ENCODE results near the gene NUP133.

DNA sequence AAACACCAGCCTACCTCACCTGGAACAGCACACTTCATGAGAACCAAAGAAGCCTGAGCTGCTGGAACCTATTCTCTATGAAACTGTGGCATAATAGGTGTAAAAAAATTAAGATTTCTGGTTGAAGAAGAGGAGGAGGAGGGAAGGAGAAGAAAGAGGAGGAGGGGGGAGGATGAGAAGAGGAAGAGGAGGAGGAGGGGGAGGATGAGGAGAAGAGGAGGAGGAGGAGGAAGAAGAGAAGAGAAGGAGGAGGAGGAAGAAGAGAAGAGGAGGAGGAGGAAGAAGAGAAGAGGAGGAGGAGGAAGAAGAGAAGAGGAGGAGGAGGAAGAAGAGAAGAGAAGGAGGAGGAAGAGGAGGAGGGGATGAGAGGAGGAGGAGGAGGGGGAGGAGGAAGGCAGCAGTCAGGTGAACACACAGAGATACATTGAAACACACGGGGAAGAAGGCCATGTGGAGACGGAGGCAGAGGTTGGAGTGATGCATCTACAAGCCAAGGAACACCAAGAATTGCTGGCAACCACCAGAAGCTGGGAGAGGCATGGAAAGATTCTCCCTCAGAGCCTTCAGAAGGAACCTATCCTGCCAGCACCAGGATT, 82.5 kb downstream of the NUP133 start:
- TF ChIP-seq, protein P1, sequence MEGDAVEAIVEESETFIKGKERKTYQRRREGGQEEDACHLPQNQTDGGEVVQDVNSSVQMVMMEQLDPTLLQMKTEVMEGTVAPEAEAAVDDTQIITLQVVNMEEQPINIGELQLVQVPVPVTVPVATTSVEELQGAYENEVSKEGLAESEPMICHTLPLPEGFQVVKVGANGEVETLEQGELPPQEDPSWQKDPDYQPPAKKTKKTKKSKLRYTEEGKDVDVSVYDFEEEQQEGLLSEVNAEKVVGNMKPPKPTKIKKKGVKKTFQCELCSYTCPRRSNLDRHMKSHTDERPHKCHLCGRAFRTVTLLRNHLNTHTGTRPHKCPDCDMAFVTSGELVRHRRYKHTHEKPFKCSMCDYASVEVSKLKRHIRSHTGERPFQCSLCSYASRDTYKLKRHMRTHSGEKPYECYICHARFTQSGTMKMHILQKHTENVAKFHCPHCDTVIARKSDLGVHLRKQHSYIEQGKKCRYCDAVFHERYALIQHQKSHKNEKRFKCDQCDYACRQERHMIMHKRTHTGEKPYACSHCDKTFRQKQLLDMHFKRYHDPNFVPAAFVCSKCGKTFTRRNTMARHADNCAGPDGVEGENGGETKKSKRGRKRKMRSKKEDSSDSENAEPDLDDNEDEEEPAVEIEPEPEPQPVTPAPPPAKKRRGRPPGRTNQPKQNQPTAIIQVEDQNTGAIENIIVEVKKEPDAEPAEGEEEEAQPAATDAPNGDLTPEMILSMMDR (conservative IDR thresholded peaks at IDR 0.05; ENCODE audit: low read depth, low read length), result no peak
- no peak for TF ChIP-seq POLR2A (IDR thresholded peaks at IDR 0.05; ENCODE audit: low read depth, low read length)
- no peak for TF ChIP-seq NFE2L2 (IDR thresholded peaks at IDR 0.05; ENCODE audit: low read depth, low read length)
- TF ChIP-seq SMC3 (IDR thresholded peaks at IDR 0.05; ENCODE audit: low read depth, low read length), result no peak
- no peak for TF ChIP-seq BHLHE40 (IDR thresholded peaks at IDR 0.05; ENCODE audit: low read depth, low read length)
- no peak for TF ChIP-seq RAD21 (IDR thresholded peaks at IDR 0.05; ENCODE audit: low read length)
- TF ChIP-seq CHD1 (IDR thresholded peaks at IDR 0.05; ENCODE audit: low read depth, low read length), result no peak
- TF ChIP-seq, protein P2, sequence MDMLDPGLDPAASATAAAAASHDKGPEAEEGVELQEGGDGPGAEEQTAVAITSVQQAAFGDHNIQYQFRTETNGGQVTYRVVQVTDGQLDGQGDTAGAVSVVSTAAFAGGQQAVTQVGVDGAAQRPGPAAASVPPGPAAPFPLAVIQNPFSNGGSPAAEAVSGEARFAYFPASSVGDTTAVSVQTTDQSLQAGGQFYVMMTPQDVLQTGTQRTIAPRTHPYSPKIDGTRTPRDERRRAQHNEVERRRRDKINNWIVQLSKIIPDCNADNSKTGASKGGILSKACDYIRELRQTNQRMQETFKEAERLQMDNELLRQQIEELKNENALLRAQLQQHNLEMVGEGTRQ (IDR thresholded peaks at IDR 0.05; ENCODE audit: low read depth, low read length), result no peak
- no peak for TF ChIP-seq MAFK (IDR thresholded peaks at IDR 0.05; ENCODE audit: low read depth, low read length)
- TF ChIP-seq RCOR1 (IDR thresholded peaks at IDR 0.05; ENCODE audit: insufficient replicate concordance, low read length), result no peak
- TF ChIP-seq MAZ (IDR thresholded peaks at IDR 0.05; ENCODE audit: borderline replicate concordance, low read depth, low read length), result no peak
- no peak for TF ChIP-seq RFX5 (IDR thresholded peaks at IDR 0.05; ENCODE audit: low read depth, low read length)
- no peak for TF ChIP-seq MXI1 (IDR thresholded peaks at IDR 0.05; ENCODE audit: borderline replicate concordance, low read depth, low read length)
